ENCODE measurements around the gene GOLM1. TPM values are rescaled to one million over a fixed set of nuclear protein-coding genes. Genes with fewer than 3 reads are reported as not detected.

The GOLM1 gene
- total RNA-seq, 1 experiment from 2014 or later, result 75.1 TPM

DNA sequence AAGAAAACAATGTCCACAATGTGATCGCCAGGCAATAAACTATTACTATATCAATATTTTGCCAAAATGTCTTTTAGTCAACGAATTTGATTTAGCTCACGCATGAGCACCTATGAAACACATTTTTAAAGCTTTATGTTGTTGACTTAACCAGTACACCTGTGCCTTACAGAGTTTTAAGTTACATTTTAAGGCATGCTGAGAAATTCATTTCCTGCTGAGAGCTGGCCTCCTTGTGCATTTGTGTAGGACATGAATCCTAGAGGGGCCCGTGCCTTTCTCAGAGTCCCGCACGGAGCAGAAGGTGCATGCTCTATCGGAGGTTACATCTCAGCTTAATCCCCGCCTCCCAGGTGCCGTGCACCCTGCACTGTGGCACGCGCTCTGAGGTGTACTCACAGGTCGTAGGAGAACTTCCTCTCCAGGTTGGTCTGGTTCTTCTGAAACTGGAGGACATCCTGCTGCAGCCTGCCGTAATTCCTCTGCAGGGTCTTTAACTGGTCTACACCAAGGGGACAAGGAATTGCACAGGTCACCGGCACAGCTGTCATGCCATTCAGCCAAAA is 53.2 kb downstream of the GOLM1 start:
- Mint-ChIP-seq H3K27ac (peak overlapping the region; percentile 13; the same call in 1 of the 2 replicates), H3K27me3 (ENCODE audit: low read depth) (no peaks in the 10 kb centered on the region), H3K9me3 (peaks cover 4% of the 10 kb centered on the region; the same call in 1 of the 2 replicates), H3K36me3 (peaks cover 11% of the 10 kb centered on the region), H3K4me3 (no peak overlapping the region), H3K4me1 (0 out of 2 replicates have a peak, but pooled peaks cover 3% of the 10 kb centered on the region)
- no peak for ATAC-seq
- no peak for DNase-seq (ENCODE audit: low spot score)
- POLR2A ChIA-PET, result interaction anchor here (0.5 to 1.1 kb wide), 2 partner anchors 28 to 146 kb away, joined by 3 to 13 read pairs; no protein-coding TSS in a partner anchor
- CTCF ChIA-PET, result interaction anchor here (0.6 to 1.6 kb wide), 4 partner anchors 31 to 238 kb away, joined by 3 to 5 read pairs (median 3); no protein-coding TSS in a partner anchor
- TF ChIP-seq RORB (CRISPR knock-in tag; IDR thresholded peaks at IDR 0.05) (no peak), ZNF317 (CRISPR knock-in tag; IDR thresholded peaks at IDR 0.05; ENCODE audit: borderline replicate concordance, low read depth) (no peak), HMGXB4 (CRISPR knock-in tag; IDR thresholded peaks at IDR 0.05) (no peak), ETV6 (CRISPR knock-in tag; IDR thresholded peaks at IDR 0.05) (no peak), NFATC4 (CRISPR knock-in tag; IDR thresholded peaks at IDR 0.05) (no peak), FOXK1 (CRISPR knock-in tag; IDR thresholded peaks at IDR 0.05) (no peak), TEAD1 (CRISPR knock-in tag; IDR thresholded peaks at IDR 0.05) (no peak), ZNF121 (CRISPR knock-in tag; IDR thresholded peaks at IDR 0.05) (no peak)
- TF ChIP-seq, protein P1, sequence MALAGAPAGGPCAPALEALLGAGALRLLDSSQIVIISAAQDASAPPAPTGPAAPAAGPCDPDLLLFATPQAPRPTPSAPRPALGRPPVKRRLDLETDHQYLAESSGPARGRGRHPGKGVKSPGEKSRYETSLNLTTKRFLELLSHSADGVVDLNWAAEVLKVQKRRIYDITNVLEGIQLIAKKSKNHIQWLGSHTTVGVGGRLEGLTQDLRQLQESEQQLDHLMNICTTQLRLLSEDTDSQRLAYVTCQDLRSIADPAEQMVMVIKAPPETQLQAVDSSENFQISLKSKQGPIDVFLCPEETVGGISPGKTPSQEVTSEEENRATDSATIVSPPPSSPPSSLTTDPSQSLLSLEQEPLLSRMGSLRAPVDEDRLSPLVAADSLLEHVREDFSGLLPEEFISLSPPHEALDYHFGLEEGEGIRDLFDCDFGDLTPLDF (CRISPR knock-in tag; IDR thresholded peaks at IDR 0.05), result no peak
- TF ChIP-seq, protein P2, sequence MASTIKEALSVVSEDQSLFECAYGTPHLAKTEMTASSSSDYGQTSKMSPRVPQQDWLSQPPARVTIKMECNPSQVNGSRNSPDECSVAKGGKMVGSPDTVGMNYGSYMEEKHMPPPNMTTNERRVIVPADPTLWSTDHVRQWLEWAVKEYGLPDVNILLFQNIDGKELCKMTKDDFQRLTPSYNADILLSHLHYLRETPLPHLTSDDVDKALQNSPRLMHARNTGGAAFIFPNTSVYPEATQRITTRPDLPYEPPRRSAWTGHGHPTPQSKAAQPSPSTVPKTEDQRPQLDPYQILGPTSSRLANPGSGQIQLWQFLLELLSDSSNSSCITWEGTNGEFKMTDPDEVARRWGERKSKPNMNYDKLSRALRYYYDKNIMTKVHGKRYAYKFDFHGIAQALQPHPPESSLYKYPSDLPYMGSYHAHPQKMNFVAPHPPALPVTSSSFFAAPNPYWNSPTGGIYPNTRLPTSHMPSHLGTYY (CRISPR knock-in tag; IDR thresholded peaks at IDR 0.05), result no peak
- TF ChIP-seq, protein P3, sequence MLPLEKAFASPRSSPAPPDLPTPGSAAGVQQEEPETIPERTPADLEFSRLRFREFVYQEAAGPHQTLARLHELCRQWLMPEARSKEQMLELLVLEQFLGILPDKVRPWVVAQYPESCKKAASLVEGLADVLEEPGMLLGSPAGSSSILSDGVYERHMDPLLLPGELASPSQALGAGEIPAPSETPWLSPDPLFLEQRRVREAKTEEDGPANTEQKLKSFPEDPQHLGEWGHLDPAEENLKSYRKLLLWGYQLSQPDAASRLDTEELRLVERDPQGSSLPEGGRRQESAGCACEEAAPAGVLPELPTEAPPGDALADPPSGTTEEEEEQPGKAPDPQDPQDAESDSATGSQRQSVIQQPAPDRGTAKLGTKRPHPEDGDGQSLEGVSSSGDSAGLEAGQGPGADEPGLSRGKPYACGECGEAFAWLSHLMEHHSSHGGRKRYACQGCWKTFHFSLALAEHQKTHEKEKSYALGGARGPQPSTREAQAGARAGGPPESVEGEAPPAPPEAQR (CRISPR knock-in tag; IDR thresholded peaks at IDR 0.05), result no peak
- TF ChIP-seq, protein P4, sequence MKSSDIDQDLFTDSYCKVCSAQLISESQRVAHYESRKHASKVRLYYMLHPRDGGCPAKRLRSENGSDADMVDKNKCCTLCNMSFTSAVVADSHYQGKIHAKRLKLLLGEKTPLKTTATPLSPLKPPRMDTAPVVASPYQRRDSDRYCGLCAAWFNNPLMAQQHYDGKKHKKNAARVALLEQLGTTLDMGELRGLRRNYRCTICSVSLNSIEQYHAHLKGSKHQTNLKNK (CRISPR knock-in tag; IDR thresholded peaks at IDR 0.05), result no peak

- no peak for ATAC-seq
- Mint-ChIP-seq H3K27me3 (ENCODE audit: low read depth) (no peaks in the 10 kb centered on the region), H3K36me3 (peaks cover 11% of the 10 kb centered on the region), H3K9me3 (peaks cover 4% of the 10 kb centered on the region; the same call in 1 of the 2 replicates), H3K27ac (no peak overlapping the region), H3K4me3 (no peak overlapping the region), H3K4me1 (0 out of 2 replicates have a peak, but pooled peaks cover 3% of the 10 kb centered on the region)
- no peak for DNase-seq (ENCODE audit: low spot score)
- TF ChIP-seq CBFB (CRISPR knock-in tag; IDR thresholded peaks at IDR 0.05; ENCODE audit: low read depth), result no peak
- TF ChIP-seq GABPB1 (CRISPR knock-in tag; IDR thresholded peaks at IDR 0.05), result no peak
- TF ChIP-seq USF1 (CRISPR knock-in tag; IDR thresholded peaks at IDR 0.05), result no peak
- TF ChIP-seq ZNF671 (CRISPR knock-in tag; IDR thresholded peaks at IDR 0.05), result no peak
- no peak for TF ChIP-seq ATF3 (CRISPR knock-in tag; conservative IDR thresholded peaks at IDR 0.05)
- no peak for TF ChIP-seq IRF1 (CRISPR knock-in tag; IDR thresholded peaks at IDR 0.05)
- no peak for TF ChIP-seq GRHL2 (CRISPR knock-in tag; IDR thresholded peaks at IDR 0.05; ENCODE audit: insufficient replicate concordance, severe bottlenecking)
- TF ChIP-seq ZNF317 (CRISPR knock-in tag; IDR thresholded peaks at IDR 0.05; ENCODE audit: borderline replicate concordance, low read depth), result no peak
- no peak for TF ChIP-seq CTCF (IDR thresholded peaks at IDR 0.05)
- no peak for TF ChIP-seq OVOL2 (CRISPR knock-in tag; IDR thresholded peaks at IDR 0.05; ENCODE audit: borderline replicate concordance)
- TF ChIP-seq ETV6 (CRISPR knock-in tag; IDR thresholded peaks at IDR 0.05), result no peak
- TF ChIP-seq, protein P4 (CRISPR knock-in tag; IDR thresholded peaks at IDR 0.05), result no peak
- TF ChIP-seq ZNF219 (CRISPR knock-in tag; IDR thresholded peaks at IDR 0.05; ENCODE audit: borderline replicate concordance), result no peak
- no peak for TF ChIP-seq CREB1 (CRISPR knock-in tag; IDR thresholded peaks at IDR 0.05)
- POLR2A ChIA-PET, result interaction anchor here (0.5 to 1.1 kb wide), 2 partner anchors 29 to 146 kb away, joined by 3 to 13 read pairs; no protein-coding TSS in a partner anchor
- CTCF ChIA-PET, result interaction anchor here (0.9 to 1.4 kb wide), 3 partner anchors 31 to 156 kb away, joined by 3 to 5 read pairs (median 3); no protein-coding TSS in a partner anchor
Observed at GRCh38 chr9:86045654-86046053, 53.7 kb downstream of the GOLM1 start.
